ENCODE data around the gene FOS.
A peak's percentile ranks its signal among the peaks of the same experiment; 100 is the strongest.
"Not testable (repeated sequence)": the region's sequence is repeated elsewhere in the genome, so short reads cannot be mapped to it uniquely, and the experiment has no call there.

The FOS gene

DNA sequence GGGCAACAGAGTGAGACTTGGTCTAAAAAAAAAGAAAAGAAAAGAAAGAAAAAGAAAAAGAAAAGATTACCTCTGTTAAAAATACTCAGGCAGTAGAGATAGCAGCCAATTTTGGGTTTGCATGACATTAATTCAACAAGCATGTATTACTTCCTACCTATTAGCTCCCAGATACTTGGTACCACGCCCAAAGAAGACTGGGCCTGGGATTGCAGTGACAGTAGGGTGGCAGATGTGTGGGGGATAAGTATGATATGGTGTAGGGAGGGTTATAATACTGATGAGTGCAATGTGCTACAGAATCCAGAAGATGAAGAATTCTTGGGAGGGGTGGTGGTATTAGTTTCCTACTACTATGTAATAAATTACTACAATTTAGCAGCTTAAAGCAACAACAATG, 46.4 kb upstream of the FOS start:
- no peaks in the 10 kb centered on the region for H3K36me3 ChIP-seq (ENCODE audit: low read depth)
- H3K9me3 ChIP-seq (ENCODE audit: severe bottlenecking) = peaks cover 3% of the 10 kb centered on the region
- H3K27ac ChIP-seq (ENCODE audit: poor library complexity, severe bottlenecking) = peak overlapping the region; percentile 89
- ATAC-seq (ENCODE audit: low read depth) (no peak), DNase-seq (ENCODE audit: low spot score) (no peak)
- no peak for TF ChIP-seq CTCF (IDR thresholded peaks at IDR 0.05; ENCODE audit: poor library complexity, severe bottlenecking)
- H3K27me3 ChIP-seq (ENCODE audit: insufficient read depth, poor library complexity, severe bottlenecking) = no peaks in the 10 kb centered on the region
- no peak overlapping the region for H3K4me3 ChIP-seq (ENCODE audit: severe bottlenecking)
- H3K4me1 ChIP-seq (ENCODE audit: insufficient read depth, poor library complexity, severe bottlenecking) = peaks cover 33% of the 10 kb centered on the region

DNA sequence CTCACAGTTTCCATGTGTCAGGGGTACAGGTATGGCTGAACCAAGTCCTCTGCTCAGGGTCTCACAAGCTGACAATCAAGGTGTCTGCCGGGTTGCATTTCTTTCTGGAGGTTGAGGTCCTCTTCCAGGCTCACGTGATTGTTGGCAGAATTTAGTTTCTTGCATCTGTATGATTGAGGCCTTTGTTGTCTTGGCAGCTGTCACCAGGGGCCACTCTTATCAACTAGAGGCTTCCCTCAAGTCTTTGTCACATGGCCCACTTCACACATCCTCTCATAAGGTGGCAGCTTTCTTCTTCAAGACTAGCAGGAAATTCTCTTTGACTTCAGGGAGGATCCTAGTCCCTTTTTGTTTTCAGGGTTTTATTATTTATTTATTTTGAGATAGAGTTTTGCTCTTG, 46.0 kb upstream of the FOS start:
- no peaks in the 10 kb centered on the region for H3K36me3 ChIP-seq (ENCODE audit: low read depth)
- no peak for ATAC-seq (ENCODE audit: low read depth)
- peaks cover 33% of the 10 kb centered on the region for H3K4me1 ChIP-seq (ENCODE audit: insufficient read depth, poor library complexity, severe bottlenecking)
- H3K27me3 ChIP-seq (ENCODE audit: insufficient read depth, poor library complexity, severe bottlenecking) = no peaks in the 10 kb centered on the region
- TF ChIP-seq CTCF (IDR thresholded peaks at IDR 0.05; ENCODE audit: poor library complexity, severe bottlenecking) = no peak
- peaks cover 3% of the 10 kb centered on the region for H3K9me3 ChIP-seq (ENCODE audit: severe bottlenecking)
- no peak for DNase-seq (ENCODE audit: low spot score)
- peak overlapping the region; percentile 89 for H3K27ac ChIP-seq (ENCODE audit: poor library complexity, severe bottlenecking)
- H3K4me3 ChIP-seq (ENCODE audit: severe bottlenecking) = no peak overlapping the region

DNA sequence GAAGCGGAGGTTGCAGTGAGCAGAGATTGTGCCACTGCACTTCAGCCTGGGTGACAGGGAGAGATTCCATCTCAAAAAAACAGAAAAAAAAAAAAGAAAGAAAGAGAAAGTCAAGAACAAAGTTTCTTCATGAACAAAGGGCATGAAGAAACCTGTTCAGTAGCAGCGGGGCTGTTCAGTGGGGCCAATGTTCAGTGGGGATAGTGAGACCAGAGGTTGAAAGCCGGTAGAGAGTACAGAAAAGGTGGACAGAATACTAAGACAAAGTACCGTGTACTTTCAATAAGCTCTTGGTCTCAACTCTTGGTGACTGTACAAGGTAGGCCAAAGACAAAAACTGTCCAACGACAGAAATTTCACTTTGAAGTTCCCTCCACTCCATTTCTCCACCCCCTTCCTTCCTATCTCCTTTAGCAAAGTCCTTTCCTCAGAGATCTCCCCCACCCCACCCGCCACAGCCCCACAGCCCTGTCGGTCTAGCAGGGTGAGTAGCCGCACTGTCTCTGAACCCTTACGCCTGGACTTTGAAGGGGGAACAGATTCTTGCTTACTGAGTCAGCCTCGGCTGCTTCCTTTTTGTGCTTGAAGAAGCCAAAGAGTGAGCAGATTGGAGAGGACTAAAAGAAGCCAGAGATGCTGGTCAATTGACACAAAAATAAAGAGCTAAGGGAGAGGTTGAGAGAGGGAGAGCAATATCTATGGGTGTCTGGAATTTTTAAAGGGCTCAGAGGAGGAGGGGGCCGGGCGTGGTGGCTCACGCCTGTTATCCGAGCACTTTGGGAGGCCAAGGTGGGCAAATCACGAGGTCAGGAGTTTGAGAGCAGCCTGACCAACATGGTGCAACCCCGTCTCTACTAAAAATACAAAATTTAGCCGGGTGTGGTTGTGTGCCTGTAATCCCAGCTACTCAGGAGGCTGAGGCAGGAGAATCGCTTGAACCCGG, 44.2 kb upstream of the FOS start:
- DNase-seq (ENCODE audit: low spot score) (peak; percentile 84), ATAC-seq (ENCODE audit: low read depth) (peak; percentile 76)
- Histone ChIP-seq H3K4me3 (ENCODE audit: severe bottlenecking) (no peak overlapping the region), H3K4me1 (ENCODE audit: insufficient read depth, poor library complexity, severe bottlenecking) (peaks cover 32% of the 10 kb centered on the region), H3K36me3 (ENCODE audit: low read depth) (no peaks in the 10 kb centered on the region), H3K27me3 (ENCODE audit: insufficient read depth, poor library complexity, severe bottlenecking) (no peaks in the 10 kb centered on the region), H3K27ac (ENCODE audit: poor library complexity, severe bottlenecking) (peak overlapping the region; percentile 86), H3K9me3 (ENCODE audit: severe bottlenecking) (peaks cover 3% of the 10 kb centered on the region)
- TF ChIP-seq CTCF (IDR thresholded peaks at IDR 0.05; ENCODE audit: poor library complexity, severe bottlenecking) = no peak

- H3K9me3 ChIP-seq (ENCODE audit: severe bottlenecking); DNase-seq (ENCODE audit: low spot score); H3K27me3 ChIP-seq (ENCODE audit: insufficient read depth, poor library complexity, severe bottlenecking); H3K4me3 ChIP-seq (ENCODE audit: severe bottlenecking); H3K36me3 ChIP-seq (ENCODE audit: low read depth); ATAC-seq (ENCODE audit: low read depth): not testable (repeated sequence)
- peak overlapping the region; percentile 86 for H3K27ac ChIP-seq (ENCODE audit: poor library complexity, severe bottlenecking)
- H3K4me1 ChIP-seq (ENCODE audit: insufficient read depth, poor library complexity, severe bottlenecking) = peaks cover 24% of the 10 kb centered on the region
Observed at GRCh38 chr14:75235198-75235597, 43.4 kb upstream of the FOS start.

- TF ChIP-seq CTCF (IDR thresholded peaks at IDR 0.05; ENCODE audit: poor library complexity, severe bottlenecking) = no peak
- Histone ChIP-seq H3K4me3 (ENCODE audit: severe bottlenecking) (no peak overlapping the region), H3K27me3 (ENCODE audit: insufficient read depth, poor library complexity, severe bottlenecking) (no peaks in the 10 kb centered on the region), H3K9me3 (ENCODE audit: severe bottlenecking) (peaks cover 3% of the 10 kb centered on the region), H3K36me3 (ENCODE audit: low read depth) (no peaks in the 10 kb centered on the region), H3K4me1 (ENCODE audit: insufficient read depth, poor library complexity, severe bottlenecking) (peaks cover 13% of the 10 kb centered on the region), H3K27ac (ENCODE audit: poor library complexity, severe bottlenecking) (peak overlapping the region; percentile 5)
- no peak for ATAC-seq (ENCODE audit: low read depth)
- no peak for DNase-seq (ENCODE audit: low spot score)
Observed at GRCh38 chr14:75236467-75236866, 42.2 kb upstream of the FOS start.

Data from RWPE2 (cell line).